Stomach (tissue), 4 donors: Measurements from ENCODE around the gene BBC3.

ENCODE experiments used
- EP300 ChIP-seq: sonication (generic); formaldehyde crosslinking; IDR thresholded peaks from one replicate; pipeline ENCODE4 v1.6.1; 2017; ENCODE audit warnings: antibody characterized with exemption
- POLR2A ChIP-seq, 4 donors: fragments of 450-650 bp; IDR thresholded peaks; one replicate each; pipeline ENCODE4 v1.6.1; 2016; ENCODE audit warnings: antibody characterized with exemption in 4 of 4, control low read depth in 2 of 4, mild to moderate bottlenecking in 1 of 4, moderate library complexity in 1 of 4
- POLR2AphosphoS5 ChIP-seq, 3 donors: sonication (generic); formaldehyde crosslinking; IDR thresholded peaks; one replicate each; pipeline ENCODE4 v1.6.1; 2016; ENCODE audit warnings: antibody characterized with exemption in 3 of 3
- TF ChIP-seq, protein P1 (sequence below), 7 experiments: fragments of 450-650 bp in 4 of 7; fragments of 200-600 bp in 3 of 7; sonication (generic) in 3 of 7; IDR thresholded peaks; one replicate each; pipeline ENCODE4 v1.5.1; 2016 to 2019; ENCODE audit warnings: antibody characterized with exemption in 7 of 7, control low read depth in 2 of 7, mild to moderate bottlenecking in 1 of 7

DNA sequence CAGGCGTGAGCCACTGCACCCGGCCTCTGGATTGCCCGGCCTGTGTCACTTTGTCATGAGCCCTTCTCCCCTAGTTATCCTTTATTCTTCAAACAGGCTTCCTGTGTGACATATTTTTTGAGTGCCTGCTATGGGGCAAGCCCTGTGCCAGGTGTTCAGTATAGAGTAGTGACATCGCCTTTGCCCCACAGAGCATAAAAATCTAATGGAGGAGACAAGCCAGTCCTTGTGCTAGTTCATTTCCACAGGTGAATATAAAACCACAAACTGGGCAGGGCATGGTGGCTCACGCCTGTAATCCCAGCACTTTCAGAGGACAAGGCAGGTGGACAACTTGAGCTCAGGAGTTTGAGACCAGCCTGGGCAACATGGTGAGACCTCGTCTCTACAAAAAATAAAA is 43.2 kb downstream of the BBC3 start:
- TF ChIP-seq, protein P1, sequence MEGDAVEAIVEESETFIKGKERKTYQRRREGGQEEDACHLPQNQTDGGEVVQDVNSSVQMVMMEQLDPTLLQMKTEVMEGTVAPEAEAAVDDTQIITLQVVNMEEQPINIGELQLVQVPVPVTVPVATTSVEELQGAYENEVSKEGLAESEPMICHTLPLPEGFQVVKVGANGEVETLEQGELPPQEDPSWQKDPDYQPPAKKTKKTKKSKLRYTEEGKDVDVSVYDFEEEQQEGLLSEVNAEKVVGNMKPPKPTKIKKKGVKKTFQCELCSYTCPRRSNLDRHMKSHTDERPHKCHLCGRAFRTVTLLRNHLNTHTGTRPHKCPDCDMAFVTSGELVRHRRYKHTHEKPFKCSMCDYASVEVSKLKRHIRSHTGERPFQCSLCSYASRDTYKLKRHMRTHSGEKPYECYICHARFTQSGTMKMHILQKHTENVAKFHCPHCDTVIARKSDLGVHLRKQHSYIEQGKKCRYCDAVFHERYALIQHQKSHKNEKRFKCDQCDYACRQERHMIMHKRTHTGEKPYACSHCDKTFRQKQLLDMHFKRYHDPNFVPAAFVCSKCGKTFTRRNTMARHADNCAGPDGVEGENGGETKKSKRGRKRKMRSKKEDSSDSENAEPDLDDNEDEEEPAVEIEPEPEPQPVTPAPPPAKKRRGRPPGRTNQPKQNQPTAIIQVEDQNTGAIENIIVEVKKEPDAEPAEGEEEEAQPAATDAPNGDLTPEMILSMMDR (IDR thresholded peaks at IDR 0.05) = no peak
- TF ChIP-seq EP300 (no peak), POLR2A (IDR thresholded peaks at IDR 0.05) (no peak), POLR2AphosphoS5 (IDR thresholded peaks at IDR 0.05) (no peak)
